NCI-H1436 (cell line): ENCODE results near the gene MUC4.
A peak's percentile ranks its signal among the peaks of the same experiment; 100 is the strongest.

Experiments used
- DNase-seq: peaks from one replicate; lab custom pipeline; 2025; lab: John Stamatoyannopoulos, UW

MUC4 gene, protein sequence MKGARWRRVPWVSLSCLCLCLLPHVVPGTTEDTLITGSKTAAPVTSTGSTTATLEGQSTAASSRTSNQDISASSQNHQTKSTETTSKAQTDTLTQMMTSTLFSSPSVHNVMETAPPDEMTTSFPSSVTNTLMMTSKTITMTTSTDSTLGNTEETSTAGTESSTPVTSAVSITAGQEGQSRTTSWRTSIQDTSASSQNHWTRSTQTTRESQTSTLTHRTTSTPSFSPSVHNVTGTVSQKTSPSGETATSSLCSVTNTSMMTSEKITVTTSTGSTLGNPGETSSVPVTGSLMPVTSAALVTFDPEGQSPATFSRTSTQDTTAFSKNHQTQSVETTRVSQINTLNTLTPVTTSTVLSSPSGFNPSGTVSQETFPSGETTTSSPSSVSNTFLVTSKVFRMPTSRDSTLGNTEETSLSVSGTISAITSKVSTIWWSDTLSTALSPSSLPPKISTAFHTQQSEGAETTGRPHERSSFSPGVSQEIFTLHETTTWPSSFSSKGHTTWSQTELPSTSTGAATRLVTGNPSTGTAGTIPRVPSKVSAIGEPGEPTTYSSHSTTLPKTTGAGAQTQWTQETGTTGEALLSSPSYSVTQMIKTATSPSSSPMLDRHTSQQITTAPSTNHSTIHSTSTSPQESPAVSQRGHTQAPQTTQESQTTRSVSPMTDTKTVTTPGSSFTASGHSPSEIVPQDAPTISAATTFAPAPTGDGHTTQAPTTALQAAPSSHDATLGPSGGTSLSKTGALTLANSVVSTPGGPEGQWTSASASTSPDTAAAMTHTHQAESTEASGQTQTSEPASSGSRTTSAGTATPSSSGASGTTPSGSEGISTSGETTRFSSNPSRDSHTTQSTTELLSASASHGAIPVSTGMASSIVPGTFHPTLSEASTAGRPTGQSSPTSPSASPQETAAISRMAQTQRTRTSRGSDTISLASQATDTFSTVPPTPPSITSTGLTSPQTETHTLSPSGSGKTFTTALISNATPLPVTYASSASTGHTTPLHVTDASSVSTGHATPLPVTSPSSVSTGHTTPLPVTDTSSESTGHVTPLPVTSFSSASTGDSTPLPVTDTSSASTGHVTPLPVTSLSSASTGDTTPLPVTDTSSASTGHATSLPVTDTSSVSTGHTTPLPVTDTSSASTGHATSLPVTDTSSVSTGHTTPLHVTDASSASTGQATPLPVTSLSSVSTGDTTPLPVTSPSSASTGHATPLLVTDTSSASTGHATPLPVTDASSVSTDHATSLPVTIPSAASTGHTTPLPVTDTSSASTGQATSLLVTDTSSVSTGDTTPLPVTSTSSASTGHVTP (N-terminal part only)

DNA sequence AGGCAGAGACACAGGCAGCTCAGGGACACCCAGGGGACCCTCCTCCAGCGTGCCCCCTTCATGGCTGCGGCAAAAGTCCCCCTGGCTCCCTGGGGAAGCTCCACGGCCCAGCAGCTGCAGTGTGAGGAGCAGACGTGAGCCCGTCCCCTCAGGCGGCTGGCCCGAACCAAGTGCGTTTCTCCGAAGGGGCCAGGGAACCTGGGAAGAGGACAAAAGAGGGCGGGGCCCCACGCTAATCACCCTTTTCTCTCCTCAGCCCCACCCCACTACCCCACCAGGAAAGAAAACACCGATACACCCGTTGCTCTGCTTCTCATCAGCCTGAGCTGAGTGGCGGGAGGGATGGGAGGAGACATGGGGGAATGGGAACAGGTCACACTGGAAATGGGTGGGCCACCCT is at the start of gene MUC4:
TSS of gene MUC4 (minus strand) at position 174 of the 400 bp plus-strand sequence. CDS start at position 62, 112 bp downstream.
- DNase-seq, result peak; percentile 91

DNA sequence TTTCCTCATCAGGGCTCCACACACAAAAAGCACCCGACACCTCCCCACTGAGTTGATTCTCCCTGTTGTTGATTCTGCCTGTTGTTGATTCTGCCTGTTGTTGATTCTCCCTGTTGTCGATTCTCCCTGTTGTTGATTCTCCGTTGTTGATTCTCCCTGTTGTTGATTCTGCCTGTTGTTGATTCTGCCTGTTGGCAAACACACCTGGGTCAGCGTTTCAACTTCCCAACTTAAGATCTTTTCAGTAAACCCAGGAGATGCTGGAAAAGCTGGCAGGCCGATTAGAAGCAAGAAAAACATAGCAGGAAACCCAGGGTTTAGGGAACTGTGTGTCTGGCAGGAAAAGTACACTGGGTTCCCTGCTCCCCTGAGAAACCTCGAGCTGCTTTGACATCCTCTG is 48.7 kb upstream of the MUC4 start:
- no peak for DNase-seq

DNA sequence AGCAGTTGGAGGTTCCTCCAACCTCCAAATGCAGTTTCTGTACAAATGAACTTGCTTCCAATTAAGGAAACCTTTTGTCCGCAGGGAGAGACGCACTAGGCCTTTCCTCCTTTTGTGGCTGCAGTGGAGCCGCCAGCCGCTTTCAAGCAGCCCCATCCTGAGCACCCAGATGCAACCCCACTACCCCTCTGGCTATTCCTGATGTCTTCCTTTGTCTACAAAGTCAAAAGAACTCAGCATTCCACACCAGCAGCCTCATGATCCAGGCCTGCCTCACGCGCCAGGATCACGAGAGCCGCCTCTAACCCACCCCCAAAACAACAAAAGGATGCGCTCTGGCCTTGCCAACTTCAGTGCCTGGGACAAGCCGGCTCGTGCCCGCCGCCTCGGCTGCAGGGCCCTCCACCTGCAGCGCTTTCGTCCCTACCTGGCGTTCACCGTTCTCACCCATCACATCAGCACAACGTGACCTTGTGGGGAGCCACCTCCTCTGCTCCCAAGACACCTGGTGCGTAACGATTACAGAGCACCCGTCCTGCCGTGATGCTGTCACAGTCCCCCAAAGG is 48.2 kb upstream of the MUC4 start:
- no peak for DNase-seq

DNA sequence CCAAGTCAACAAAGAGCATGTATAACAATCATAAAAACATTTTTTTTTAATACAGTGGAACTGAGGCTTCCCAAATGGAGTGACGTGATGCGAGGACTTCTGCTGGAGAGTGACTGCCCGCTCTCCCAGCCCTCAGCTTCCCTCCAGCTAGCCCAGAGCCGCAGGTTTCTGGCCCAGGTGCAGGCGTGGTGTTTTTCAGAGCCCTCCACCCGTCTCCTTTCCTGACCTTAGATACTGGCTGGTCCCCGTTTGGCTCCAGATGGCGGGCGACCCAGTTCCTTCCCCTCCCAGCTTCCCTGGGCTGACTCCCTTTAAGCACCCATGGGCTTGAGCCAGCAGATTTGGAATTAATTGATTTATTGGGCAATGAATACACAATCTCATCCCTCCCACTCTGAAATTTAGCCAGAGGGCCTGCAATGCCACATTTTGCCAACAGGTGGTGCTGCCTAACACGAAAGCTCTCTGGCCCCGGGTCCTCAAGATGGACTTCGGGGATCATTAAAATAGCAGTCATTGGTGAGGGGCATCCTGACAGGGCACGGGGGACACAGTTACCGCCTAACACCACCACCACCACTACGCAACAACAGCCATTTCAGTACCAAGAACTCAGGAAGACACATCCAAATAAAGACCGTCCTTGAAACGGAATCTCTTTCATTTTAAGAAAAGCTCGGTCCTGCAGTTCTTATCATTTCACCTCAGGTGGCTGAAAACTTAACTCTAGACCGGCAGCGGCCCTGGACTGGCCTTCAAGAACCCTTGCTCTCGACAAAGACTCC is 47.5 kb upstream of the MUC4 start:
- DNase-seq, result peak; percentile 66

DNA sequence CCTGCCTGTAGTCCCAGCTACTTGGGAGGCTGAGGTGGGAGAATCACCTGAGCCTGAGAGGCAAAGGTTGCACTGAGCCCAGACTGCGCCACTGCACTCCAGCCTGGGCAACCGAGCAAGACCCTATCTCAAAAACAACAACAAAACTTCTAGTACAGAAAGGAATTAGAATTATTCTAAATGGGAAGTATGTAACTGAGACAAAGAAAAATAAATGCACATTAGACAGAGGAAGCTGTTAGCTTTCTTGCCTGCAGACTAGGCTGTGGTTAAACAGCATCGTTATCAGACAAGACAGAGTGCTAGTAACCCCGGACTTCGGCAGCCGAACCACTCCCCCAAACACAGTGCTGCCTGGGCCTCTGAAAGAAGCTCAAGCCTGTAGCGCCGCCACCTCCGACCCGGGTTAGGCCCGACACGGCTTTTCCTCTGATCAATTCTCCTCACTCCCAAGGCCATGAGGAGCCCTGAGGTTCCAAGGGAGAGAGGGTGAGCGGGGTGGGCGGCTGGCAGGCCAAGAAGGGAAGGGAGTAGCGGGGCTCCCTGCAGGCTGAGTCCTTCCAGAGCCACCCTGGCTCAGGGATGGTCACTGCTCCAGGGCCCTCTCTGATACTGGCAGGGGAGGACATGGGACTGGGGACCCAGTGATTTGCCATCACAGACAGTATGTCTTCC is 44.8 kb upstream of the MUC4 start:
- DNase-seq, result no peak

DNA sequence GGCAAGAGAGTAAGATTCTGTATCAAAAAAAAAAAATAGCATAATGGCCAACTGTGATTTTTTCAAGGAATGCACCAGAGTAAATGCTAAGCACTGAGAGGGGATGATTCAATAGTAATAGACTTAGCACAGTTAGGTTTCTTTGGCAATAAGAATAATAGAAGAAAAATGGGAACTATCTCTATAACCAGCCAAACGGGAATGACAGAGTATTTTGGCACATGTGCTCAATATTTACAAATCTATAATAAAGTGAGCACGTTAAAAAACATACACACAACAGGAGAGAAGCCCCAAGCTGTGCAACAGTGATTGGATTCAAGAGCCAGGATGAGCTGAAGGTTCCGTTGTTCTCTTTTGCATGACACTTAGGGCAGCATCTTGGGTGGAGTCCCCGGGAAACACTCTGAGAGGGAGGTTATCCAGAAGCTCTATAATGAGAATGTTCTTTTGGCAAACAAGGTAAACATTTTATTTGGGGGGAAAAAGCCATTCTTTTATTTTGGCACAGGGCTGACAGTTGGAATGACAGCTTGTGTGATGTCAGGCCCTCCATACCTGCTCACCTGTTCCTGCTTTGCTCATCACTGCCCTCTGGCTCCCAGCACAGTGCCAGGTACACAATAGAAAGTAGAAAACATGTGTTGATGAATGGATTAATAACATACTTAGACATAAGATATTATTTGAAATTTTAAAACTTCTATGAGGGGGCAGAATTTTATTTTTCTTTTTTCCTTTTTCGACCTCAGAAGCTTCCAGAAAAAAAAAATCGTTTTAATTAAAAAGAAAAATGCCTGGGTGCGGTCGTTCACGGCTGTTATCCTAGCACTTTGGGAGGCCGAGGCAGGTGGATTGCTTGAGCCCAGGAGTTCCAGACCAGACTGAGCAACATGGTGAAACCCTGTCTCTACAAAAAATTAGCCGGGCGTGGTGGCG is 44.0 kb upstream of the MUC4 start:
- DNase-seq, result no peak

DNA sequence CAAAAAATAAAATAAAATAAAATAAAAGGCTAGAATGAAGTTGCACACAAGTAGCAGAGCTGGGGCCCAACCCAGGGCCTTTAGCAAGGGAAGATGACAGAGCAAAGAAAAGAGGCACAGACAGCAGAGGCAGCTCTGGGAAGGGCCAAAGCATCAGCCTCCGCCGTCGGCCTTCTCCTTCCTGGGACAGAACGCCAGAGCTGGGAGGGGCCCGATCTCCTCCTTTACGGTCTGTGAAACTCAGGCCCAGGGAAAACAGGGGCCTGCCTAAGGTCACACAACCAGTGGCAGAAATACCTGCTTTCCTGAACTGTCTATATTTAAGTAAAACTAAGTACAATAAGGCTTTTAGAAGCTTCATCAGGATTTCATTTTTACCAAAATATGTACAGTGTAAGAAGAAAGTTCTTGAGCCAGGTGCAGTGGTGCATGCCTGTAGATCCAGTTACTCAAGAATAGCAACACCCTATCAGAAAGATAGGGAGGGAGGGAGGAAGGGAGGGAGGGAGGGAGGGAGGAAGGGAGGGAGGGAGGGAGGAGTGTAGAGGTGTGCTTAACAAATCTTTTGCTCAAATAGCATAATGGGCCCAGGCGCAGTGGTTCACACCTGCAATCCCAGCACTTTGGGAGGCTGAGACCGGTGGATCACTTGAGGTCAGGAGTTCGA is 43.0 kb upstream of the MUC4 start:
- DNase-seq, result no peak

DNA sequence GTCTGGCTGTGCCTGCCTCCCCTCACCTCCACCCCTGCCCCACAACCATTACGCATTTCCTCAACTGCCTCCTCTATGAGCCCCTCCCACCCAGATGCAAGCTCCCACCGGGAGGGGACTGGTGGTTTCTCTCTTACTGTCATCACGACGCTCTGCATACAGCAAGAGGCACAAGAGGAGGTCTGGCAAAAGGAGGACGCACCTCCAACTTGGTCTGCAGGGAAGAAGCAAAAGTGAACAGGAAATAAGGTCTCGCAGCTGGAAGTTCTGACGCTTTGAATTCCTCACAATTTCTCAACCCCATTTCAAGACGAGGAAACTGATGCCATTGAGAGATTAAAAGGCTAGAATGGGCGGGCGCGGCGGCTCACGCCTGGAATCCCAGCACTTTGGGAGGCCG is 42.3 kb upstream of the MUC4 start:
- DNase-seq, result no peak

DNA sequence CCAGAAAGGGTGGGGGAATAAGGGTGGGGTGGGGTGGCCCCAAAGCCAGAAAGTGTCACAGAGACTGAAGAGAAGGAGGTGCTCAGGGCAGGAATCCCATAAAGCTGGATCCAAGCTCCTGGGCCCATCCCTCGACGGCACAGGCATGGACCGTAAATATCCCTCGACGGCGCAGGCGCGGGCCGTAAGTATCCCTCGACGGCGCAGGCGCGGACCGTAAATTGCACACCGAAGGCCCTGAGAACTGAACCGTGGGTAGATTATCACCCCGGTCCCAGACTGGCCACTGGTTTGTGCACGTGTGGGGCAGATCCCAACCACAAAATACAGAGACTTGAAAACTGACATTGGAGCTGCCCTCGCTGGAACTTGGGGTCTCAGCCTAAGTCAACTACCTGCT is 41.3 kb upstream of the MUC4 start:
- no peak for DNase-seq

DNA sequence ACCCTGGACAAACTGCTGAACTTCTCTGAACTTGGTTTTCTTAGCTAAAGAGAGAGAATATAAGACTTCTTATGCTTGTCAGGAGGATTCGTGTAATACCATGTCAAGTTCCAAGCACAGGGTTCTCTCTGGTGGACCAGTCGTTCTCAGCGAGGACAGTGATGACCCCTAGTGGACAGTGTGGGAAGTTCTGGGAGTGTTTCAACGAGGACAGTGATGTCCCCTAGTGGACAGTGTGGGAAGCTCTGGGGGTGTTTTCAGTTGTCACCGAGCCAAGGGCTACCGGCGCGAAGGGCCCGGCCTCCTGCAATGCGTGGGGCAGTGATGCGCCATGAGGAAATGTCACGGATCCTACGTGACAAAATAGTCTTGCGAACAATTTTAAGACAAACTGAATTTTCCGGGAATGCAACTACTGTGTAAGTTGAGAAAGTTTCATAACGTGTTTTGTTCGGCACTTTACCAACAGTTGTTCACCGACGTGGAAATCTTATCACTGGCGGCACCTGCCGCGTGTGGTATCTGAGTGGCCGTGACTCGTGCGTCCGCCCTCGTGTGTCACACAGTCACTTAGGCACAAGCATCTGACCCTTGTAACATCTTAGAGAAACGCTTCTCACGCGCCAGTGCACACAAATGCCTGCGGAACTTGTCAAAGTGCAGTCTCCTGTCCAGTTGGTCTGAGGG is 39.3 kb upstream of the MUC4 start:
- peak; percentile 94 for DNase-seq

DNA sequence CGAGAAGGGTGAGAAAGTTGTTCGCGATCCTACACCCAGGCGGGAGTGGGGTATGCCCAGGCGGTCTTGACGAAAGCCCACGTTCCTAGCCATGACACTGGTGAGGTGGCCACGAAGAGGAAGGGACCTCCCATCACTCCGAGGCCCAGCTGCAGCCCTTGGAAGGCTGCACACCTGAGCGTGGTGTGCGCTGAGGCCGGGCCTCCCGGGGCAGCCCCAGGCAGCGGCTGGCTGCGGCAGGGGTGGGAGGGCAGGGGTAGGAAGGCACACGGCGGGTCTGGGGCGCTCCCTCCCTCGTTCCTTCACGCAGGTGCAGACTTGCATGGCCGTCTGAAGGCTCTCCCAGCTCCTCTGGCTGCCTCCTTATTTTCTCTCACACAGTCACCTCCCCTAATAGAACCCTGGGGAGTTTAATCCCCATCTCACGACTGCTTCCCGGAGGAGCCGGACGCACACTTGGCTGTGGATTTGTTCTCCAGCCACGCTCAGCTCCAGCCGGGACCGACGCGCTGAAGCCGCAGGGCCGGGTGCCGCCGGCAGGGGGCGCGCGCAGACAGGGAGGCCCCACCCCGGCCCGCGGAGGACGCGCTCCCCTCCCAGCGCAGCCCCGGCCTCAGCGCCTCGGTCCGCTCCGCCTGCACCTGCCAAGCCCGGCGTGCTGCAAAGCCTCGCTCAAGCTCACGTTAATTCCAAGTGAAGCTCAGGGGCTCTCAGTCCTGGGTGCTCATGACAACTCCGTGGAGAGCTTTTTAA is 37.8 kb upstream of the MUC4 start:
- peak; percentile 24 for DNase-seq

DNA sequence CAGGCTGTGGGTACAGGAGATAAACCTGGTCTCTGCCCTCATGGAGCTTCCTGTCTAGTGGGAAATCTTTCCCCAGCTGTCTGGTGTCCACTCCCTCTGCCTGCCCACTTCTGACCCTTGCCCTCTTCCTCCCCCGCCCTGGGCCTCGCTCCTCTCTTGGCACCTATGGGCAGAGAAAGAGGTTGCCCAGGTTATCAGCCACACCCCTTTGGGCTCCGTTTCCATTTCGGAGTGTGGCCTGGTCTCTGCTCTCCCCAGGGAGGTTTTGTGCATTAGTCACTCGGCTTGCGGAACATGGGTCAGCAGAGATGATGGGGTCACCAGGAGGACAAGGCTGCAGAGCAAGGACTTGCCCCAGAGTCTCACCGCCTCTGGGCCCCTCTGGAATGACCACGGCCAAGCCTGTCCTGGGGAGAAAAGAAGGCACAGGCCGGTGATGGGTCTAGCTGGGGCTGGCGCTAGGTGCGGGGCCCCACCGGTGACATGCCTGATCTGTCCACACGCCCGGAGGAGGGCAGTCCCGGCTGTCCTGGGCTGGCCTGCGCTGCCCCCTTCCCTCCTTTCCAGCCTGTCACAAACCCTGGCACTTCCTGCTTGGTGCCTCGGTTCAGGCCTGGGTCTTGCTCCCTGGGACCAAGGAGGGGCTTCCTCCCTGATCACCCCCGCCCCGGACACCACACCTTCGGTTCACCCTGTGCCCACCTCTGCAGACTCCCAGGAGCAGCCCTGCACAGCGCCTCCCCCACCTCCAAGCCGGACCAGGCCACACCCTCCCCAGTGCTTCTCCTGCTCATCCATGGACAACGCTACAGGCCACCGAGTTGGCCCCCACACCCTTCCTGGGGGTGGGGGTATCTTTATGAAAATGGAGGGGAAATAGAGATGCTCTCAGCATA is 35.6 kb upstream of the MUC4 start:
- no peak for DNase-seq

DNA sequence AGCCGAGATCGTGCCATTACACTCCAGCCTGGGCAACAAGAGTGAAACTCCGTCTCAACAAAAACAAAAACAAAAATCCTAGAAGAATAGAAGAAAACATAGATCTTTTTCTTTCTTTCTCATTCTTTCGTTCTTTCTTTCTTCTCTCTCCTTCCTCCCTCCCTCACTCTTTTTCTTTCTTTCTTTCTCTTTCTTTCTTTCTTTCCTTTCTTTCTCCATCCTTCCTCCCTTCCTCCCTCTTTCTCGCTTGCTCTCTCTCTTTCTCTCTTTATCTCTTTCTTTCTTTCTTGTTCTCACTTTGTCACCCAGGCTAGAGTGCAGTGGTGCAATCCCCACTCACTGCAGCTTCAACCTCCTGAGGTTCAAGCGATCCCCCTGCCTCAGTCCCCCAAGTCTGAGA is 33.8 kb upstream of the MUC4 start:
- no peak for DNase-seq

DNA sequence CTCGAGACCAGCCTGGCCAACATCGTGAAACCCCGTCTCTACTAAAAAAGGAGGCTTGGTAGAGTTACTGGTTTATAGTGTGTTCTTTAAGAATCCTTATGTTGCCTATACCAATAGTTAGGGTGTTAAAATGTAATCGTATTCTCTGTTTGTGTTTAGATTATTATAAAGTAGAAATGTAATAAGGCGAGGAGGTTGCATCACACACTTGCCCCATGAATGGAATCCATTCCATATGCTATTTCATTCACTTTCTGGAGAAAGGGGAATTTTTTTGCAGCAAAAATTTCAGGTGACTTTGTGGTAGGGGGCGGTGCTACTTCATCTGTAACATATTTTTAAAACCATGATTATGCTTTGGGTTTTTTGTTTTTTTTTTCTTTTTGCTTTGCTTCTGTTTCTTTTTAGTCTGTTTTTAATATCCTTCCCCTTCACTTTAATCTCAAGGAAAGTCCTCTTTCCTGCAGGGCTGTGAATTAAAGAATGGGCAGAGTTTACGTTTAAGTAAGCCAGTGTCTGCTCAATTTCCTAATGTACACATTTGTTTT is 33.0 kb upstream of the MUC4 start:
- no peak for DNase-seq

DNA sequence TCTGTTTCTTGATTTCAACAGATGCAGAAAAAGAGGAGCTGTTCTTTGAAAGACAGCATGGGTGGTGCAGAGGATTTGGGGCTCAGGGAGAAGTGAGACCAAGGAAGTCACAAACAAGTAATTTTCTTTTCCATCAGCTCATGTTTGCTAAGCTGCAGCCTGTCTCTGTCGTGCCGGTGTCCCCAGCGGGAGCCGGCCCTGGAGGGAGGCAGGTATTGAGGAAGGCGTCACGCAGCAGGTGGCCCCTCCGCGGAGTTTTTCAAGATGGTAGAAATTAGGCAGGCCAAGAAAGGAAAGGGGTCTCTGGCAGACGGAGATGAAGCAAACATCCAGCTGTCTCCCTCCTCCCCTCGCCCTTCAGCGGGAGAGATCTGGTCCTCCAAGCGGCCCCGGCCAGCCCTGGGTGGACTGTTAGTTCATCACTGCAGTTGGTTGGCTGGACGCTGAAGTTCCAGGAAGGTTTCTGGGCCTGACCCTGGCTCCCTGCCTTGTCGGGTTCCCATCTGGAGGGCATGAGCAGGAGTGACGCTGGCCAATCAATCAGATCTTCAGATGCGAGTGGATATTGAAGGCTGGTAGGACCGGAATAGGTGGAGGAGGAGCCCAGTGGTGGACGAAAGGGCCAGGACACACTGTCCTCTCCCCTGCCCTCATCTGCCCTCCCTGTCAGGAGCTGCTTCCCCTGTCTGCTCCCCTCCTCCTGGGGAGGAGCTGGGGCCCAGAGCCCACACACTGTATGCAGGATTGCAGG is 27.7 kb upstream of the MUC4 start:
- peak; percentile 15 for DNase-seq
